ENCODE data around the gene ATXN3L.
"Not testable (repeated sequence)": the region's sequence is repeated elsewhere in the genome, so short reads cannot be mapped to it uniquely, and the experiment has no call there.

ATXN3L gene

GRCh38 chrX:13304052-13304451 lies 15.8 kb downstream of the ATXN3L start:
- DNase-seq: no peak

DNA sequence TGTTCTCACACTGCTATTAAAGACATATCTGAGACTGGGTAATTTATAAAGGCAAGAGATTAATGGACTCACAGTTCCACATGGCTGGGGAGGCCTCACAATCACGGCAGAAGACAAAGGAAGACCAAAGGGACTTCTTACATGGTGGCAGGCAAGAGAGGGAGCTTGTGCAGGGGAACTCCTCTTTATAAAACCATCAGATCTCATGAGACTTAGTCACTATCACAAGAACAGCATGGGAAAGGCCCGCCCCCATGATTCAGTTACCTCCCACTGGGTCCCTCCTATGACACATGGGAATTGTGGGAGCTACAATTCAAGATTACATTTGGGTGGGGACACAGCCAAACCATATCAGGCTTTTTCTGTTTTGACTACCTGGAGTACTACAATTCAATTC lies 16.6 kb downstream of the ATXN3L start:
- DNase-seq: not testable (repeated sequence)

GRCh38 chrX:13298836-13299235 lies 21.0 kb downstream of the ATXN3L start:
- no peak for DNase-seq

DNA sequence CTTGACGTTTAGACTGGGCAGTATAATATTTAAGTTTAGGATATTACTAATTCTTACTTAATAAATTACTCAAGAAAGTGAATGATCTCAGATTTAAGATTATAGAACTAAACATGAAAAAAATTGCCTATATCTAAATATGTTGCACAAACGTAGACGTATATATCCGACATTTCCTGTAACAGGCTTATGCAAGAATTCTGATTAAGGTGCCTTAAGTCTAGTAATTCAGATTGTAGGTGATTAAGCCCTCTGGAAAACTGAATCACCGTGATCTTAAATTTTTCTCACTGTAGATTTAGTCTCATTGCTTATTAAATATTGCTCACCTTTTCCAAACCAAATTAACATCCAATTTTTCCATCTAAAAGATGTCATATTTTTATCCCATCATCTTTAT lies 24.0 kb downstream of the ATXN3L start:
- no peak for DNase-seq

- DNase-seq: no peak
Measured at GRCh38 chrX:13293700-13294099, 26.2 kb downstream of the ATXN3L start.

DNA sequence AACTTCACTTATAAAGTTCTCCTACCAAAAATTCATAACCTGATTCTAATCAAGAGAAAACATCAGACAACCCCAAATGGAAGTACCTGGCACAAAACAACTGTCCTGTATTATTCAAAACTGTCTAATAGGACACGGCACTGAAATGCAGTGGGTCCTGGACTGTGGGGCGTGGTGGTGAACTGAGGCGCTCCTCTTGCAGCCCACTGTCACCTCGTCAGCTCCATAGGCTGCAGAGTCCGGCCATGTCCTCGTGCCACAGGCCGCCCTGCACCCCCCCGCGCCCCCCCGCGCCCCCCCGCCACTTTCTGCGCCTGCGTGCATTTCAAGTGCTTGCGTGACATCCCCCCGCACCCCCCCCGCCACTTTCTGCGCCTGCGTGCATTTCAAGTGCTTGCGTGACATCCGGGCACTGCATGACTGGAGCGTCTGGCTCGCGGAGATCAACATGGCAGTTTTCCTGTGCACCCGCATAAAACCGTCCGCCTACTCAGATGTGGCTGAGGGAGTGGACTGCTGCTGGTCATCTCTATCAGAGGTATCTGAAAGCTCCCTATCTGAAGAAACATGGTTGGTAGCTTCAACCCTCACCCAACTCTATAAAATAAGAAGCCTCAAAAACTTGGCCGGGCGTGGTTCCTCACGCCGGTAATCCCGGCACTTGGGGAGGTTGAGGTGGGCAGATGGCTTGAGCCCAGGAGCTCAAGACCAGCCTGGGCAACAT lies 28.8 kb downstream of the ATXN3L start:
- no peak for DNase-seq

GRCh38 chrX:13288671-13289070 lies 31.2 kb downstream of the ATXN3L start:
- no peak for DNase-seq

DNA sequence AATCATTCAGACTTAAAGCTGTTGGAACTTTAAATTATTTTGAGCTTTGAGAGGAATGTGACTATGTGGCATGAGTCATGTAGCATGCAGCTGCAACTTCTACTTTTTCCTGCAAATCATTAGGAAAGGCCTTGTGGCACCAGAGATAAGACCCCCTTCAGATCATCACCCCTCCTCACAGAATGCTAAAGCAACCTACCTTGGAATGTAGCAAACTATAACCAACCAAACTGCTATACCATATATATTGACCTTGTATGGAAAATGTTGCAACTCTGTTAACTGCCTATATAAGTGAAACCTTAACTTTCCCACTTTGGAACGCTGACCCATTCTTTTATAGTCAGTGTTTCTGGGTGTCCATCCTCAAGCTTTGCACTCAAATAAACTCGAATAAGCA lies 32.0 kb downstream of the ATXN3L start:
- no peak for DNase-seq

DNA sequence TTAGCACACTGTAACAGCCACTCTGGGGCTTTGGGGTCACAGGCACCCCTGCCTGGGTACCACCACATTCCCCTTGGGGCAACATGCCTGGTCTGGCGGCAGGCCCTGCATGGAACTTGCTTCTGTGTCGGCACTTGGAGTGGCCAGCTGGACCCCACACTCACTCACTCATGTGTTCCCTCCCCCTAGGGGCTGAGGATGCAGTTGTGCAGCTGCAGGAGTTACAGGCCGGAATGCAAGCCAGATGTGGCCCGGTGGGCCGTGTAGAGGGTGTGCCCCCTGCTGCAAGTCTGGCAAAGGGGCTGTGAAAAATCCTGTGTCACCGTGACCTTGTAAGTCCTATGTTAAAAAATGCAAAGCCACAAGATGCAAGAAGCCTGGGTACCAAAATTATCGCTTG lies 34.2 kb downstream of the ATXN3L start:
- no peak for DNase-seq

GRCh38 chrX:13285229-13285628 lies 34.6 kb downstream of the ATXN3L start:
- DNase-seq: no peak

- no peak for DNase-seq
Measured at GRCh38 chrX:13284570-13284969, 35.3 kb downstream of the ATXN3L start.

GRCh38 chrX:13283950-13284546 lies 35.8 kb downstream of the ATXN3L start:
- no peak for DNase-seq

DNA sequence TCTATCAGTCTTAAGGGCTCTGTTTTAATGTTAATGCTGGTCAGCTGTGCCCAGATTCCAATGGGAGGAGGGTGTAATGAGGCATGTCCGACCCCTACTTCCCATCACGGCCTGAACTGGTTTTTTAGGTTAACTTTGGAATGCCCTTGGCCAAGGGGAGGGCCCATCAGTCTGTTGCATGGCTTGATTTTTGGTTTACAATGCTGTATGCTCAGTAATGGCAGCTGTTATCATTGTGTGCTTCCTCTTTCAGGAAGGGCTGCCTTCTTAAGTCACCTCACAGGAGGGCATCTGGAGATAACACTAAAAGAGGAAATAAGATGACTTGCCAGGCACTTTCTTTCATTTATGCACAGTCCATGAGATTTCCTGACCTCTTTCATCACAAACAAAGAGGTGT lies 36.3 kb downstream of the ATXN3L start:
- DNase-seq: no peak

DNA sequence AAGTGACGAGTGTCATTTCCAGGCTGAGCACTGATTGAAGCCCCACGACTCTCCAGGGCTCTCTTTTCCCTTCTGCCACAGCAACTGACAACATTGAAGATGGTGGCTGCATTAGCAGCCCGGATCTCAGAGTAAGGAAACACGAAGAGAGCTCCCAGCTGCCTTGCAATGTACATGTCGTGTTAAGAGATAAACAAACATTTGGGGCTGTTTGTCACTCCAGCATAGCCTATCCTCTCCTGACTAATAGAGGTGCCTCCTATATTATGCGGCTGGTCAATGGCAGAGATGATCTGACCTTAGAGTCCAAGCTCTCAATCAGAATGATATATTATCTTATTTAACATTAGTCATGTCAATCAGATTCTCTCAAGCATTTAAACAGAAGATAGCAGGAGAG lies 38.6 kb downstream of the ATXN3L start:
- DNase-seq: no peak

- DNase-seq: no peak
Measured at GRCh38 chrX:13279279-13280018, 40.4 kb downstream of the ATXN3L start.

DNA sequence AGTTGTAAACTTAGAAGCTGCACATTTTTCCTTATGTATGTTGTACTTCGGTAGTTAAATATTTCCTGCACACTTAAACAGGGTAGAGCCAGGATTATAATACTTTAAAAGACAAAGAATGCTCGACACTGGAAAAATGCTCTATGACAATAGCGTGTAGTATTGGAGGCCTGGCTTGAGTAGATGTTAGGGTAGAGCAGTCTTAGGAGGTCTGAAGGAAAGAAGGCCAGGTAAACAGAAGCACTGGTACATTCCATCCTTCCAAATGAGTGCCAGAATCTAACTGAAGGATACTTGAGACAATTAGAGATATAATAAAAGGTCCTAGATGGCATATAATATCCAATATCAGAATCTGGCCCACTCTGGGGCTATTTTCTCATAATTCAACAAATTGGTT lies 42.3 kb downstream of the ATXN3L start:
- DNase-seq: no peak

GRCh38 chrX:13276991-13277390 lies 42.9 kb downstream of the ATXN3L start:
- no peak for DNase-seq

- DNase-seq: no peak
Measured at GRCh38 chrX:13275031-13275430, 44.8 kb downstream of the ATXN3L start.

GRCh38 chrX:13272426-13272825 lies 47.4 kb downstream of the ATXN3L start:
- DNase-seq: no peak

DNA sequence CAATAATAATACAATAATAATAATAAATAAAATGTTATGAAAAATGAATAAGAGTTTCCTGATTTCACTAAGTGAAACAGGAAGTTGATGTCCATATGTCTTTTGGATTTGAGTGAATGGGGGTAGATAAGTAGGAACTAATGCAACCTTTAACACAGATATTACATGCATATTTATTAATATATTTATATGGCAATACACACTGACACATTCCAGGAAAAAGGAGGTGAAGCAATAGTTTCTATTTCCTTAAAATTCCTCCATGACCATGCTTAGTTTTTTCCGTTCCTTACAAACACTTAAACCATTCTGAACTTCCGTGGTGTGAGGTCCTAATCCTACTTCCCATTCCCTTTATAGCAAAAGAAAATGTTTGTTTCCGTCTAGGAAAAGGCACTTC lies 48.3 kb downstream of the ATXN3L start:
- no peak for DNase-seq

DNA sequence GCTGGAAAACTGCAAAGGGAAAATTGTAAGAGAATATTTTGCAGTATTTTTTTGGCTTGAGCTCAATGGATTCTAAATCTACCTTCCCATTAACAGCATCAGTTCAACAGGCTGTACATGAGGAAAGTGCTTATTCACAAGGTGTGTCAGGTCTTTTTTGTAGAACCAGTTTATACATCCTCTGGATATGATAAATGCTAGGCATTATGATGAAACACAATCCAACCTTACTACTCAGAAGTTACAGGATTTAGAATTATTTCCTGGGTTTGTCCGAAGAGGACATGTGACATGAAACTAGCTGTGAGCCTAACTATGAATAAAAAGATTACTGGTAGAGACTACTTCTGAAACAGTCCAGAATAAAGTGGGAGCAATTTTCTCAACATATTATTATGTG lies 49.5 kb downstream of the ATXN3L start:
- DNase-seq: no peak

DNA sequence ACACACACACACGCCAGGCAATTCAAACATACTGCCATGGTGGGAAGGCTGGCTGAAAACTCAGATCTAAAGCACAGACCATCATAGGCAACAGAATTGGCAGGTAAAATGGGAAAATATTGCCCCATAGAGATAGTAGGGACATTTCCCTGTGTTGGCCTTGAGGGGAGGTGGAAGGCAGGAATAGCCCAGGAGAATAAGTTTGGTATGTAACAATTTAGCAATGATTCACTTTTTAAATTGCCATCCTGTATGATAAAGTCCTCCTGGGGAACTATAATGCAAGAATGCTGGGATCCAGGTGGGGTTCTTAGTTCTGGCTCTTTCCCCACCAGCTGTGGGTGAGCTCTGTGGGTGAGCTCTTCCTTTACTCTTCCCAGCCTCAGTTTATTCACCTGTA lies 51.0 kb downstream of the ATXN3L start:
- DNase-seq: no peak
